HUES48 (cell line): Measurements from ENCODE around the gene DOCK2.
"Not testable (repeated sequence)": the region's sequence is repeated elsewhere in the genome, so short reads cannot be mapped to it uniquely, and the experiment has no call there.

Experiments
- H3K27ac ChIP-seq: one replicate; pipeline ENCODE4 v1.7.0; 2013; ENCODE audit warnings: low read depth, low read length, inconsistent platforms
- H3K27me3 ChIP-seq: 2 replicates; pipeline ENCODE4 v1.6.1; 2013; ENCODE audit warnings: mild to moderate bottlenecking, low read length; ENCODE audit not compliant: control insufficient read depth, insufficient read depth
- H3K36me3 ChIP-seq: 2 replicates; pipeline ENCODE4 v1.6.1; 2013; ENCODE audit warnings: low read length; ENCODE audit not compliant: control insufficient read depth, insufficient read depth
- H3K4me1 ChIP-seq: 2 replicates; pipeline ENCODE4 v1.6.1; 2013; ENCODE audit warnings: mild to moderate bottlenecking, low read length; ENCODE audit not compliant: control insufficient read depth, insufficient read depth
- H3K4me3 ChIP-seq: 2 replicates; pipeline ENCODE4 v1.5.1; 2013; ENCODE audit warnings: mild to moderate bottlenecking, low read depth, low read length
- H3K9ac ChIP-seq: 2 replicates; pipeline ENCODE4 v1.6.1; 2013; ENCODE audit warnings: mild to moderate bottlenecking, low read depth, low read length, moderate library complexity
- H3K9me3 ChIP-seq: 2 replicates; pipeline ENCODE4 v1.6.1; 2013; ENCODE audit warnings: low read length; ENCODE audit not compliant: control insufficient read depth, insufficient read depth

Gene DOCK2

DNA sequence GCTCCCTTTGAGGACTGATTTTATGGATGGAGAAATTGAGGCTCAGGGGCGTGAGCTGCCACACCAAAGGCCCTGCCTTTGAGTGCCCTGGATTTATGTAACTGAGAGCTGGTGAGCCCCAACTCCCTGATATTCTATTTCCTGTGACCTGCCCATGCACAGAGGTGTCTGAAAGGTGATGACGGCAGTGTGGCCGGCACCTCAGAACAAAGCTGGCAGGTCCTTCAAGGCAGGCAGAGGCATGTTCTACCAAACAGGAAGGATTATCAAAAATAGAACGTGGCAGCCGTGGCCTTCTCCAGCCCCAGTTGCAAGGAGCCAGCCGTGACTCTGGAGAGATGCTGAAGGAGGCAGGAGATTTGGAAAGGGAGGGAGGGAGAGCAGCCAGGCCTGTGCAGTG lies 307.0 kb downstream of the DOCK2 start:
- H3K4me3 ChIP-seq: no peak overlapping the region
- no peaks in the 10 kb centered on the region for H3K9me3 ChIP-seq
- H3K4me1 ChIP-seq: peaks cover 8% of the 10 kb centered on the region
- no peaks in the 10 kb centered on the region for H3K36me3 ChIP-seq
- no peak overlapping the region for H3K9ac ChIP-seq
- H3K27me3 ChIP-seq: no peaks in the 10 kb centered on the region
- H3K27ac ChIP-seq: no peak overlapping the region

DNA sequence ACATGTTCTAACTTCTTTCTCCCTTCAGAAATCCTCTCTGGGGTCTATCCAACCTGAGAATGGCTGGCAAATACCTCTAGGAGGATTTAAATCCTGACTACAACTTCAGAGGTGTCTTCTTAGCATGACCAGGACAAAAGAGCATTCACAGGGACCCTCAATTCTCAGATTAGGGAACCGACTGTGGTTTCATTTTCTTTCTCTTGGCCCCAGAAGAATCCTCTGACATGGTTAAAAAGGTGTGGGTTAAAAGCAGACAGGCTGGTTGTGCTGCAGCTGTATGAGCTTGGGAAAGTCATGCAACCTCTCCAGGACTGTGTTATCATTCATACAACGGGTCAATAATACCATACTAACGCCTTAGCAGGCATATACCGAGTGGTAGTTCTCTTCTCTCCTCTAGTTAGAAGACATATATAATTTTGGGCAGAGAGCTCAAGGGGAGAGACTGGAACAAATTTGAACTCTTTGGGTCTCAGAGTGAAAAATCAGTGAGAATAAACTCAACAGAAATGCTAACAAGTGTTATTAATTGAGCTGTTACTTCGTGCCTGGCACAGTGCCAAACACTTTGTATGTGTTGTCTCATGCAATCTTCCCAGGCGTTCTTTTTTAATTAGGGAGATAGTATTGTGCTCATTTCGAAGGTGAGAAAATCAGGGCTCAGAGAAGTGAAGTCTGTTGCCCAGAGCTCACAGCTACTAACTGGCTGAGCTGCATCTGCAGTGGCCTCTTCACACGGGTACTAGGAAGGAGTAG lies 308.0 kb downstream of the DOCK2 start:
- no peaks in the 10 kb centered on the region for H3K9me3 ChIP-seq
- H3K36me3 ChIP-seq: no peaks in the 10 kb centered on the region
- H3K27me3 ChIP-seq: no peaks in the 10 kb centered on the region
- H3K27ac ChIP-seq: peak overlapping the region; percentile 57
- H3K4me1 ChIP-seq: peaks cover 8% of the 10 kb centered on the region
- no peak overlapping the region for H3K4me3 ChIP-seq
- H3K9ac ChIP-seq: no peak overlapping the region

DNA sequence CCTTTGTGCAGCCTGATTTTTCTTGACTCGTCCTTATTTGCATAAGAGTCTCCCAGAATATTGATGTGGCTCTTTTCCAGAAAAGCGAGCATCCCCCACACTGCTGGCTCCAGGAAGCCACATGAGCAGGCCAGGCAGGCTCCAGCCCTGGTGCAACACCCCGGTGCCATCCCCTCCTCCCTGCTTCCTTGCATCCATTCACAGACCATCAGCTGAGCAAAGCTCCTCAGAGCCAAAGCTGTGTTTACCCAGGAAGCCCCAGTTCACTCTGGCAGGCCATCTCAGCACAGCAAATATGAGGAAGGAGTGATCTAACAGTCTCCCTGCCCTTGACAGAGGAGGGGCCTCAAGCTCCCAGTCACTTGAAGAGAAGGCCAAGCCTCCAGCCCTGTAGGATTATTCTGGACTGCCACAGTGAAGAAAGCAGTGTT lies 308.8 kb downstream of the DOCK2 start:
- Histone ChIP-seq H3K27ac (peak overlapping the region; percentile 57), H3K9ac (no peak overlapping the region), H3K4me3 (no peak overlapping the region), H3K9me3 (no peaks in the 10 kb centered on the region), H3K27me3 (no peaks in the 10 kb centered on the region), H3K36me3 (no peaks in the 10 kb centered on the region), H3K4me1 (peaks cover 8% of the 10 kb centered on the region)

DNA sequence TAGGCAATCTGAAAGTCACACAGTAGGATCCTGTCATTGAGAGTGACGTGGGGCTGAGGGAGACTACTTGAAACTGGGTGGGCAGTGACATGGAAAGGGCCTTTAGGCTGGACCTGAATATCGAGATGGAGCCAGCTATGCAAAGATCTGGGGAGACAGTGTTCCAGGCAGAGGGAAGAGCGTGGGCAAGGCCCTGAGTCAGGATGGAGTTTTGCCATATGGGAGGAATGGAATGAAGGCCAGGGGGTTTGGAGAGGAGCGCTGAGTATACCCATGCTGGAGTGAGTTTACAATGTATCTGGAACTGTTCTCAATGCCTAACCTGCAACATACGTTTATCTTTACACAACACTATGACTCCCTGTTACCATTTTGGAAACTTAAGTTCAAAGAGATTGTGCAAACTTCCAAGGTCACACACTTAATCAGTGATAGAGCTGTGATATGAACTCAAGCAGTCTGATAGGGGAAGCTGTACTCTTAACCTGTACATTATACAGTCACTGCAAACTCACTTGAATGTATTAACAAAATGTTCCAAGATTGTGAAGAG lies 309.7 kb downstream of the DOCK2 start:
- Histone ChIP-seq H3K9ac (no peak overlapping the region), H3K27ac (no peak overlapping the region), H3K4me1 (peaks cover 8% of the 10 kb centered on the region), H3K27me3 (no peaks in the 10 kb centered on the region), H3K4me3 (no peak overlapping the region), H3K36me3 (no peaks in the 10 kb centered on the region), H3K9me3 (no peaks in the 10 kb centered on the region)

DNA sequence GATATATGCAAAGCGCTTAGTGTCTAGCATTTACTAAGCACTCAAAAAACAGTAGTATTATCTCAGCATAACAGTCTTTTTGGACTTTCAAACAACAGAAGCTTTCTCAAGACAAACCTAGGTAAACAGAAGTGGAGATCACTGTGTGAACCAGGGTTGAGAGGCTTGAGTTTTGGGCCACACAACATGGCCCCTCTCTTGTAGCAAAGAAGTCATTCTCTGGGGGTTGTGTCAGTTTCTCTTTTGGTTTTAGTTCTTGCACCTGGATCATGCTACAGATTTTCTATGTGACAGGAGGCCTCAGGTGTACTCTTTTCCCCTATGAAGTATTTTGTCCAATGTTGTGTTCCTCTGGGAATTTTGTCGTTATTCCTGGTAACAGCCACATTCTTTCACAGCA lies 313.3 kb downstream of the DOCK2 start:
- Histone ChIP-seq H3K27me3 (no peaks in the 10 kb centered on the region), H3K4me1 (peaks cover 8% of the 10 kb centered on the region), H3K36me3 (no peaks in the 10 kb centered on the region), H3K27ac (no peak overlapping the region), H3K9ac (no peak overlapping the region), H3K4me3 (no peak overlapping the region), H3K9me3 (no peaks in the 10 kb centered on the region)

DNA sequence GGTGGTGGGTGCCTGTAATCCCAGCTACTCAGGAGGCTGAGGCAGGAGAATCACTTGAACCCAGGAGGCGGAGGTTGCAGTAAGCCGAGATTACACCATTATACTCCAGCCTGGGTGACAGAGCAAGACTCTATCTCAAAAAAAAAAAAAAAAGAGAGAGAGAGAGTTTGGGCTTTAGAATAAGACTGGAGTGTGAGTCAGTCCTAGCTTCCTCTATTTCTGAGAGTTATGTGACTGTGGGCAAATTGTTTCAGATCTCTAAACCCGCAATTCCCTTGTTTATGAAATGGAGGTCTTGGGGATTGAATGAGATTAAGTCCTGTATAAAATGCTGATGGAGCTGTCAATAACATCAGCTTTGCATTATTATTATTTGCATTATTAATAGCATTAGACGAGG lies 316.1 kb downstream of the DOCK2 start:
- not testable (repeated sequence) for H3K27me3 ChIP-seq, H3K36me3 ChIP-seq, H3K4me1 ChIP-seq, H3K27ac ChIP-seq, H3K9me3 ChIP-seq, H3K9ac ChIP-seq, H3K4me3 ChIP-seq

DNA sequence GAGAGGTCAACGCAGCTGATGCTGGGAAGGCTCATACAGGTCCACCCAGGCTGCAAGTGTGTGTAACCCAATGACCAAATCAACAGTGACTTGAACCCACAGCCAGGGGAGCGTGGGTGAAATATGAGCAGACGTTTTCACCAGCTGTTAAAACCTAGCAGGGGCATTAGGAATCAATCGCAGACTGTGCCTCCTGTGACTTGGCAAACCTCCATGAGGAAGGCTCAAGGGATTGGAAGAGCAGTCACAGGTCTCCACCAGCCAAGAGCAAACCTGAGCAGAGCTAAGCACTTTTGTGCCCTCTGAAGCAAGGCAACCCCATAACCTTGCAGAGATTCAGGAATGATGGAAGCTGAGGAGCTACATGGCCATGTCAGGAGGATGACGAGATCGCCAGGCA lies 317.7 kb downstream of the DOCK2 start:
- peaks cover 6% of the 10 kb centered on the region; the same call in 1 of the 2 replicates for H3K4me1 ChIP-seq
- no peaks in the 10 kb centered on the region for H3K27me3 ChIP-seq
- H3K36me3 ChIP-seq: no peaks in the 10 kb centered on the region
- H3K9me3 ChIP-seq: no peaks in the 10 kb centered on the region
- H3K27ac ChIP-seq: no peak overlapping the region
- H3K9ac ChIP-seq: no peak overlapping the region
- no peak overlapping the region for H3K4me3 ChIP-seq

DNA sequence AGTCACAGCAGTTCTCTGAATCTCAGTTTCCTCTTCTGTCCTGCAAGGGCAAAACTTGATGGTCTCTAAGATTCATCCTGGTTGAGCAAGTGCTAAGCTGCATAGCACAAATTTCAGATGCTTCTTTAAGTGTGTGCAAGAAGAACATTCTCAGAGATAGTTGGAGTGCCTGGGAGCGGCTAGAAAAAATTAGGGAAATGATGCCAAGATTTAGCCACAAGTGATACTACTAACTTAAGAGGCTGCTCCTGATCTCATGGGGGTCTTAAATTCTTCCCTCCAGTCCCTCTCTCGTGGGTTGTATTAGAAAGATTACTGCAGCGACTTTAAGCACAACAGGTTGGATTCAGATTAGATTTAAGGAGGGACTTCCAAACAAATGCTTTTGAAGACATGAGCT lies 319.1 kb downstream of the DOCK2 start:
- Histone ChIP-seq H3K9ac (no peak overlapping the region), H3K4me1 (peaks cover 6% of the 10 kb centered on the region; the same call in 1 of the 2 replicates), H3K27me3 (no peaks in the 10 kb centered on the region), H3K4me3 (no peak overlapping the region), H3K9me3 (no peaks in the 10 kb centered on the region), H3K27ac (no peak overlapping the region), H3K36me3 (no peaks in the 10 kb centered on the region)

DNA sequence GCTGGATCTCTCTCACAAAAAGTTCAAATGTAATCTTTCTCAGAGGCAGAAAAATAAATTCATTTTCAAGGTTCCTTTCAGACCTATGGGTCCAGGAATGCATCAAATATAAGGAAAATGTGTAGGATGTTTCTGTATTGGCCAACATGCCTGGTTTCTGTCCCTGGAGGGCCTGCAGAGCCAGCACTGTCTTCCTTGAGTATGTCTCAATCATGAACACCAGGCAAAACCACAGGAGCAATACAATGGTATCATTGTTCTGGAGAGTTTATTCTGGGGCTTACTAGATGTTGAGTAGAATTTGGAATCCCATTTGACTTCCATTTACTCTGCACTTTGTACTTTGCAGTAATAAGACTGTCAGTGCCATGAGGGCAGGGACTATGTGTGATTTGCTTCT lies 319.7 kb downstream of the DOCK2 start:
- Histone ChIP-seq H3K4me1 (peaks cover 6% of the 10 kb centered on the region; the same call in 1 of the 2 replicates), H3K9me3 (no peaks in the 10 kb centered on the region), H3K9ac (no peak overlapping the region), H3K27me3 (no peaks in the 10 kb centered on the region), H3K36me3 (no peaks in the 10 kb centered on the region), H3K4me3 (no peak overlapping the region), H3K27ac (no peak overlapping the region)

DNA sequence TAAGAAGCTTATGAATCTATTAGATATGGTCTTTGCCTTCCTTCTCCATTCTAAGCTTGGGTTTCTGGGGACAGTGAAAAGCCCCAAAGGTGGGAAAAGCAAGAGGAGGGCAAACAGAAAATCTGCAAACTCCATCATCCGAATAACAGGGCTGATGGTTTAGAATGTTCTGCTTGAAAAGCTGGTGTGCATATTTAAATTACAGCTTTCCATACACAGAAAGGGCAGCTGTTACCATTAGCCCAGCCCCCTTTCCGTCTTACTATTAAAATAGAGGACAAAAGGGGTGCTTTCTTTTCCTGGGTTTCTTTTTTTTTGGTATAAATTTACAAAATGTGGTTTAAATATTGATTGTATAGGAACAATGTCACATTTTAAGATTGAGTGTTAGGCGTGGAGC lies 321.2 kb downstream of the DOCK2 start:
- Histone ChIP-seq H3K4me1 (peaks cover 6% of the 10 kb centered on the region; the same call in 1 of the 2 replicates), H3K27ac (no peak overlapping the region), H3K36me3 (no peaks in the 10 kb centered on the region), H3K4me3 (no peak overlapping the region), H3K9me3 (no peaks in the 10 kb centered on the region), H3K9ac (no peak overlapping the region), H3K27me3 (no peaks in the 10 kb centered on the region)

DNA sequence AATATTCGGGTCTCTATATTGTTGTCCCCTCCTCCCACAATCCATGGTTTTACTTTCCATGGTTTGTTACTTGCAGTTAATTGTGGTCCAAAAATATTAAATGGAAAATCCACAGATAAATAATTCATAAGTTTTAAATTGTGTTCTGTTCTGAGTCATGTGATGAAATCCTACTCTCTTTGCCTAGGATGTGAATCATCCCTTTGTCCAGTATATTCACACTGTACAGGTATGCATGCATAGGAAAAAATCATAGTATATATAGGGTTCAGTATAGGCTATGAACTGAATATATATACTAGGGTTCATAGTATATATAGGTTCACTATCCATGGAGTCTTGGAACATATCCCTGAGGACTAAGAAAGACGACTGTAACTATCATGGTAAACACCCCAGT lies 323.6 kb downstream of the DOCK2 start:
- H3K36me3 ChIP-seq: no peaks in the 10 kb centered on the region
- peaks cover 15% of the 10 kb centered on the region; the same call in 1 of the 2 replicates for H3K4me1 ChIP-seq

More for the DNA sequence above, 323.6 kb downstream of the DOCK2 start:
- no peak overlapping the region for H3K27ac ChIP-seq
- no peaks in the 10 kb centered on the region for H3K27me3 ChIP-seq
- H3K9me3 ChIP-seq: no peaks in the 10 kb centered on the region
- no peak overlapping the region for H3K9ac ChIP-seq
- H3K4me3 ChIP-seq: no peak overlapping the region
